NCI-H1694 treated with DMSO at 0.1 percent for 48 hours (cell line): ENCODE results near the gene DHX32.

ENCODE experiments used
- DNase-seq: peaks from one replicate; lab custom pipeline; 2025; lab: John Stamatoyannopoulos, UW

Gene DHX32

DNA sequence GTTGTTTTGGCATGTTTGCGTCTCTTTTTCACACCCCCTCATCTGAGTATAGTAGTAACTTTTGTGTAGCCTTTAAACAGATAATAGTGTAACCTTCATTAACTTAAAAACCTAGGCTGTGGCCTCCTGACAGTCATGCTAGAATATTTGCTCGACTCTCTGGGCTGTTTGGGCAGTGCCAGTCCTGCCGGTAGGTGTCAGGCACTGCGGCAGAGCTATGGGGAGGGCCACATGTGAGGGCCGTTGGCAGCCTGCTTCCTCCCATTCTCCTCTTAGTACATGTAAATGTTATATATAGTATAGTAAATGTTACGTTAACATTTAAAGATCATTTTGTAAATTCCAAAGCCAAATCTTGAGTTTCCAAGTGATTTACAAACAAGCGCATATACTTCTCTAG, 31.6 kb downstream of the DHX32 start:
- no peak for DNase-seq

DNA sequence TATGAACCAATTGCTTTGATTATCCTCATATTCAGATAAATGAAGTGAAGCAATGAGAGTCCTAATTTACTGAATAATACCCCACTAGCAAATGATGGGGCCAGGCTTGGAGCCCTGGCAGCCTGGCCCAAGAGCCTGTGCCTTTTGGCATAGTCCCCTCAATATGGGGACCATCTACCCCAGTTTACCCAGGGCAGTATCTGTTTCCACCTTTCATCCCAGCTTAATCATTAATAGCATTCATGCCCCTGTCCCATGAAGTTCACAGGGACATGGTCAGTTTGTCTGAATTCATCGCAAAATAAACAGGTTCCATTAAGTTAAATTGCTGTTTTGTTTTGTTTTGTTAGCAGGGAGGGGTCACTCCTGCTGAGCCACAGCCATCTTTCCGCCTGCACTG, 32.2 kb downstream of the DHX32 start:
- DNase-seq: no peak

- DNase-seq: no peak
These were observed 32.7 kb downstream of the DHX32 start for GRCh38 chr10:125848371-125848770.

DNA sequence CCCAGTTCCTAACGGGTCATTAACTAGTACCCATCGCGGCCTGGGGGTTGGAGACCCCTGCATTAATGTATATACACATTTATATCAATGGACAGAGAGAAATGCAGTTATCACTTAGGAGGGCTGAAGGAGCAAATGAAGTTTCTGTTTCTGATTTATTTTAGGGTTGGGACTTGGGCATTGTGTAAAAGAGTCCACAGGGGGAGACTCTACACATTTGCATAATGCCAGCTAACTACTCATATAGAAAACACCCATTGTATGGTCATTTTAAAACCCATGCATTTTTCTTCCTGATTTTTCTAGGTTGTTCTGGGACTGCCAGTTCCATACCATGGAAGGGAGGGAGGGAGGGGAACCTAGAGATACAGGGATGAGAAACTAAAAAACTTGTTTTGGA, 34.2 kb downstream of the DHX32 start:
- DNase-seq: no peak

GRCh38 chr10:125845617-125846016, 35.5 kb downstream of the DHX32 start:
- no peak for DNase-seq

DNA sequence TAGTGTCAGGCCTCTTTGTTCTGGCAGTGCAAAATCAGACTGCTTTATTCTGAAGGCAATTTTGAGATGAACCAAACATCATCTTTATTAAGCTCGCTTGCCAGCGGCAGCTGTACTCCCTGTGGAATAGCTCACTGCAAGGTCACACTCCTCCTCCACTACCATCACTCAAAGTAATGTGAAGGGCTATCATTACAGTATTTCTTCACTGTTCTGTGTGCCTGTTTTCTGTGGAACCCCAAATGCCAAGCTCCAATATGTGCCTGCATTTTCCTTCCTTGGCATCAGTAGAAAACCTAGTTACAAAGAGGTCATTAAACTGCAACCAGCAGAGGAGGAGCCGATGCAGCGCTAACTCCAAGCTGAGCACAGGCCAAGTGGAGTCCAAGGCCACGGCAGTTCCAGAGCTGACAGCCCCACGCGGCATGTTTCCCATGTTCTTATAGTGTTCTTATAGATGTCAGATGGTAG, 36.3 kb downstream of the DHX32 start:
- DNase-seq: no peak

GRCh38 chr10:125843603-125844329, 37.3 kb downstream of the DHX32 start:
- no peak for DNase-seq

DNA sequence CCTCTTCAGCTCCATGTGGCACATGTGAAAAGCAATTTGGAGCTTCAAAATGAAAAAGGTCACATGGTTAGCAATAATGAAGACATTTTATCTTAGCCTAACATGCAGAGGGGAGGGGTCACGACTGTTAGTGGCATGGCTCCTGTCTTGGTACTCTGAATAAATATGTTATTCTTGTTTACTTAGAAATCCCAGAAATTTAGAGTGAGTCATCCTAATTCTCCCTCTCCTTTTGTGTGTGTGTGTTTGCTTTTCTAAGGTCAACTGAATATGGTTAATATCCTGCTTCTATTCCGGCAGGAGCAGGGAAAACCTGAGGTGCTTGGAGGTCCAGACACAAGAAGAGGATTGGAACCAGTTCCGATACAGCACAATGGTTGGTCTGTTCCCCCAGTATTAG, 40.1 kb downstream of the DHX32 start:
- no peak for DNase-seq

- DNase-seq: no peak
These were observed 40.7 kb downstream of the DHX32 start for GRCh38 chr10:125840406-125840805.

- no peak for DNase-seq
These were observed 42.1 kb downstream of the DHX32 start for GRCh38 chr10:125838802-125839575.

GRCh38 chr10:125836746-125837145, 44.3 kb downstream of the DHX32 start:
- no peak for DNase-seq

DNA sequence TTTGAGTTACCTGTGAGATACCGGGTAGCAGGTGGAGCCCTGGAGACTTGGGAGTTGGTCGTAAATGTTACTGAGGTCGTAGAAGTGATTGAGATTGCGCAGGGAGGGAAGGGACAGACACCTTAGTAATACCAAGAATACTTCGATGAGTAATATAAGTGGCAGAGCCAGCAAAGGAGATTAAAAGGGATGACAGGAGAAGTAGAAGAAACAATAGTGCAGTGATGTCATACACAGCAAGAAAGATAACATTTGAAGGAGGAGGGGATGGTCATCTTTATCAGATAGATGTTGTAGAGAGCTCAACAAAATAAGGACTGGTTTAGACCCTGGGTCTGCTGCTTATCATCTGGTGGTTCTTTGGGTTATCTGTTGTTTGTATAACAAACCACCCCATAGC, 52.8 kb downstream of the DHX32 start:
- DNase-seq: no peak

DNA sequence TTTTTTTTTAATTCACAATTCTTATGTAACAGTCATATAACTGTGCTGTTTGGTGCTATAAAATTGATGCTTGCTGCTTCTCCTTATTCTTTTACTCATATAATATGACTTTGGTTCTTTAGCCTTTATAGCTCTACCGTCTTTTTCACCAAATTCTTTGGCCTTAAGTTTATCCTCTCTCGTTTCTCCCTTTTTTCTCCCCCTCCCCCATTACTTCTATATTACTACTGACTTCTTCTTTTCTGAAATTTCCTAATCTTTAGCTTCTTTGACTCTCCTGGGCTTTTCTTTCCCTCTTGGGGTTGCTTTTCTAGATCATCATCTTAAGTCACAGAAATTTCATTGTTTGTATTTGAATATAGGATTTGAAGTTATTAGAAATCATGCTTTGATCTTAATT, 54.0 kb downstream of the DHX32 start:
- no peak for DNase-seq

- no peak for DNase-seq
These were observed 56.4 kb downstream of the DHX32 start for GRCh38 chr10:125824736-125825135.

DNA sequence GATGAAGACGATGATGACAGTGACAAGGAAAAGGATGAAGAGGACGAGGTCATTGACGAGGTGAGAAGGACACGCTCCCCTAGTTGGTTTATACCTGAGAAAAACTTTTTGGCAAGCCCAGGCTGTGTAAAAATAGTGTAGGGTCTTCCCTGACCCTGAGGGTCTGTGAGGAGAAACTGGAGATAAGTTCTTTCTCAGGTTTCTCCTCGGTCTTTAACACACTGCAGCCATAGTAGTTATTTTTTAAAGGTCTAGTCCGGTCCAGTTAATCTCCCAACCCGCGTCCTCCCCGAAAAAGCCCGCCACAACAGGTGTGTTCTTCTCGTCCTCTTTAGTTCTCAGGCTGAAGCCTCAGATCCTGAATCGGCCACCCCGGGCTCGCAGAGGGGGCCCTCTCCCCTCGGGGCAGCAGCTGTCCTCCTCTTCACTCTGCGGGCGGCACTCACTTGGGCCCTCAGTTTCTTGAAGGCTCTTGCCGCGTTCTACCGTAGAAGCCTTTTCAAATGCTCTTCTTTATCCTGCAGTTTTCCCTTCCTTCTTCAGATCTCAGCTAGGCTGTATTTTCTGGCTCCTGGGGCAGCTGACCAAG, 57.3 kb downstream of the DHX32 start:
- DNase-seq: no peak

- peak; percentile 54 for DNase-seq
These were observed 58.0 kb downstream of the DHX32 start, which contains the start of the genes BCCIP and UROS for GRCh38 chr10:125822878-125823662. Gene BCCIP, plus strand, starts transcription at chr10:125823546. Its CDS starts 12 bp downstream, at chr10:125823558. Gene UROS, minus strand, starts transcription at chr10:125823258. Its CDS starts 6,759 bp downstream, at chr10:125816499.

- no peak for DNase-seq
These were observed 60.4 kb downstream of the DHX32 start for GRCh38 chr10:125820701-125821100.

DNA sequence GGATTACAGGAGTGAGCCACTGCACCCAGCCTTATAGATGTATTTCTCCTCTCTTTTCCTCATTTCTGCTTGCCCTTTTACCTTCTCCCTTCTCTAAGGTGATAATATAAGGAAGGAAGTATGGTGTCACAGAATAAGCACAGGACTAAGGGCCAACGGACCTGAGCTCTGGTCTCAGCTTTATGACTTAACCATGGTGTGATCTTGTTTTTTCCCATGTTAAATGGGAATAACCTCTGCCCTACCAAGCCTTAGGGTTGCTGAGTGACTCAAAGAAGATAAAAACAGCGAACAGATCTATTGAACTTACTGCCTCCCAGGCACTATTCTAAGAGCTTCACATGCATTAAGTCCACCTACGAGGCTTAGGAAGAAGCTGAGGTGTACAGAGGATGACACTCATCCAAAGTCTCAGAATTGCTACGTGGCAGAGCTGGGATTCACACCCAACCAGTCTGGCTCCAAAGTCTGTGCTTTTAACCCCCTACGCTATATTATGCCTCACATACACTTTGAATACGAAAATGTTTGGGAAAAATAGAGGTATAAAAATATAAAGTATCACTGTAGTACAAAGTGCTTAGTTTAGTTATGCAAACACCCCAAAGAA, 63.6 kb downstream of the DHX32 start:
- DNase-seq: no peak

DNA sequence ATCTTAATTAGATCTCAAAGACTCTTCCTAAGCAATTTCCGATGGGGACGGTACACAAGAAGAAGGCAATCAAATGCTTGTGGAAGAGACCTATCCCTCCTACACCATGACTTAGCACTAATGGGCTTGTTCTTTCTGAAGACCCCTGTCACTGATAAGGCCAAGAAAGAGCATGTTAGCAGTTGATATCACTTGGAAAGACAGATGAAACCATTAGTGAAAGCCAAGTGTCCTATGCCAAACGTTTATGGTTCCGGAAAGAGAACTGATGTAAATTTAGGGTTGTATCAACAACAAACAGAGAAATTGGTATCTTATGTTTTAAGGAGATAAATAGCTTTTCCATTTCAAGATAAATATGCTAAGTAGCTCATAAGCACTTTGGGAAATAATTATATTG, 64.5 kb downstream of the DHX32 start:
- no peak for DNase-seq

DNA sequence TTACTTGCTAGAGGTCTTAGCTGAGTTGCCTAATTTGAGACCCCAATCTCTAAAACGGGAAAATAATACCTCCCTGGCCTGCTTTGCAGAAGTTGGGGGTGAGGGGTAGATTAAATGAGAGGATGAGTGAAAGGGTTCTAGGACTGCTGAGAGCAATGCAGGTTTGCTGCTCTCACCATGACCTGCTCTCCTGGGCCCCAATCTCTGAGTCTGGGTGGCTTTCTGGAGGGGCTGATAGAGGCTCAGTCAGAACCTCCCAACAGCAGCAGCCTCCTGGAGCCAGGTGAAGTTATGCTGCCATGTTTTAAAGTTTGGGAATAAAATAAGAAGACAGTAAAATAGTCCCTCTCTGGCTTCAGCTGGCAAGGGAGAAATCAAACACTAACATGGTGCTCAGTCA, 65.3 kb downstream of the DHX32 start:
- DNase-seq: no peak

GRCh38 chr10:125812128-125812750, 68.9 kb downstream of the DHX32 start:
- DNase-seq: no peak
